ENCODE data around the gene RAB11FIP3. TPM values are rescaled to one million over a fixed set of nuclear protein-coding genes. Genes with fewer than 3 reads are reported as not detected.

The RAB11FIP3 gene
- total and polyA plus RNA-seq, 9 of the 15 experiments (the other 6 are each of a cell fraction or from before 2014, with no cell fraction given), result 0.46 to 13.1 (median 4.3) TPM

- peak; percentile 27; the same call in 1 of the 2 replicates for TF ChIP-seq HNRNPL (IDR thresholded peaks at IDR 0.05; ENCODE audit: low read depth, low read length)
- peak; percentile 89 for TF ChIP-seq RBFOX2 (IDR thresholded peaks at IDR 0.05; ENCODE audit: low read depth, low read length)
- 0 out of 2 replicates have a peak, but pooled peaks have one; percentile 34 for TF ChIP-seq ARID3B (CRISPR knock-in tag; IDR thresholded peaks at IDR 0.05; ENCODE audit: borderline replicate concordance)
- 0 out of 2 replicates have a peak, but pooled peaks have one; percentile 21 for TF ChIP-seq ZNF143 (CRISPR knock-in tag; IDR thresholded peaks at IDR 0.05)
- peak; percentile 72; the same call in 1 of the 2 replicates for TF ChIP-seq ERF (CRISPR knock-in tag; IDR thresholded peaks at IDR 0.05)
- peak; percentile 87 for TF ChIP-seq THAP7 (CRISPR knock-in tag; IDR thresholded peaks at IDR 0.05)
- peak; percentile 20 for TF ChIP-seq NEUROD1 (IDR thresholded peaks at IDR 0.05; ENCODE audit: borderline replicate concordance, low read depth, low read length, partially characterized antibody)
- TF ChIP-seq MAZ (CRISPR knock-in tag; conservative IDR thresholded peaks at IDR 0.05 in 1 of 2, IDR thresholded peaks at IDR 0.05 in 1 of 2), result peak; percentile 66 to 85
- peak; percentile 75 to 86; a peak in 2 of 4 replicates for TF ChIP-seq SIN3A (IDR thresholded peaks at IDR 0.05; ENCODE audit: borderline replicate concordance in 2 of 2, control insufficient read depth in 1 of 2, low read depth in 2 of 2, low read length in 2 of 2)
- peak; percentile 65 for TF ChIP-seq REST (IDR thresholded peaks at IDR 0.05; ENCODE audit: borderline replicate concordance)
- no peak for TF ChIP-seq REST (CRISPR knock-in tag; IDR thresholded peaks at IDR 0.05; ENCODE audit: low read depth)
Measured at GRCh38 chr16:401468-402348, 23.7 kb upstream of the RAB11FIP3 start, which contains the start of gene DECR2 (continued).

All from K562 (cell line).